Activated naive CD4-positive, alpha-beta T cell treated with anti-CD3 and anti-CD28 coated beads, Interleukin-2, amount 10 ng/mL, durations not matched to agents 7 days and 5 days (primary cell): ENCODE data around the gene ZNF30.
"Not testable (repeated sequence)": the region's sequence is repeated elsewhere in the genome, so short reads cannot be mapped to it uniquely, and the experiment has no call there.

Experiments used
- CTCF ChIA-PET: fragments of 350-600 bp; sonication (Branson Sonifier 250); formaldehyde crosslinking; loops from one replicate; lab custom pipeline; 2021; ENCODE audit warnings: antibody characterized with exemption; lab: Charles Lee
- DNase-seq: peaks from one replicate; pipeline ENCODE4 v3.0.0-alpha.2; 2020
- H3K27ac Mint-ChIP-seq: one replicate; pipeline ENCODE4 v1.8.0; 2021; ENCODE audit warnings: mild to moderate bottlenecking, moderate library complexity, mixed read lengths
- H3K27me3 Mint-ChIP-seq: one replicate; pipeline ENCODE4 v1.8.0; 2021; ENCODE audit warnings: mild to moderate bottlenecking, mixed read lengths
- H3K36me3 Mint-ChIP-seq: one replicate; pipeline ENCODE4 v1.8.0; 2021; ENCODE audit warnings: mixed read lengths
- H3K4me1 Mint-ChIP-seq: one replicate; pipeline ENCODE4 v1.8.0; 2021; ENCODE audit warnings: mixed read lengths
- H3K4me3 Mint-ChIP-seq: one replicate; pipeline ENCODE4 v1.8.0; 2021; ENCODE audit warnings: mild to moderate bottlenecking, moderate library complexity, mixed read lengths
- H3K9me3 Mint-ChIP-seq: one replicate; pipeline ENCODE4 v1.8.0; 2021; ENCODE audit warnings: mixed read lengths

ZNF30 gene

DNA sequence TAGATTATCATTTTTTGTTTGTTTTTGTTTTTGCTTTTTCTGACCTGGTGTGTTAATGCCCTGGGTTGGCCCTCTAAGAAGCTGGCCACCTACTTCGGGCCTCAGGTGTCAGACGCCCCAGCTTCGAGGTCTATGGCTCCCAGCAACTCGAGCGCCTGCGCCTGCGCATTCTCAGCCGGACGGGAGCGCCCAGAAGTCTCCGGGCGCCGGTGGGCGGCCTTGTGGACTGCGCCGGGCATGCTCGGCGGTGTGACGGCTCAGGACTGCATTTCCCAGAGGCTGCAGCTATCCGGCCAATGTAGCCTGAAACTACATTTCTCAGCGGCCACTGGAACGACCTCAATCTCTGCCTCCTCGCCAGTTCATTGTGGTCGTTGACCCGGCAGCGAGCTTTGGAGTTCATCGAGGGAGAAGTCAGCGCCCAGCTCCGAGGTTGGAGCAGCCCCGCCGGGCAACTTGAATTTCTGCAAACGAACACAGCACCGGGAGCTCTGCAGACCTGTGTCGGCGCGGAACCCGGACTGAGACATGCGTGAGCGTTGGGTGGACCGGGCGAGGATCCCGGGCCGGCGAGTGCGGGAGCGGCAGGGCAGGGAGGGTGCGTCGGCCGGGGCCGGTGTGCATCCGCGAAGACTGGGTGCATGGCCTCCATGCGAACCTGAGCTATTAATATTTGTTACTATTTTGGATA is at the start of gene ZNF30:
TSS of gene ZNF30 (plus strand) at position 219 of the 691 bp plus-strand sequence. CDS start 3,045 bp downstream, outside the sequence.
- peak within 1 kb of the TSS; percentile 81 for H3K4me3 Mint-ChIP-seq
- peak within 1 kb of the TSS; percentile 79 for H3K27ac Mint-ChIP-seq
- DNase-seq: peak; percentile 82
- CTCF ChIA-PET: interaction anchor here (0.9 kb wide), 1 partner anchor 248 kb away, joined by 3 read pairs; no protein-coding TSS in a partner anchor
- peaks cover 20% of the 10 kb centered on the region for H3K4me1 Mint-ChIP-seq
- peaks cover 11% of the 10 kb centered on the region for H3K27me3 Mint-ChIP-seq
- peaks cover 20% of the 10 kb centered on the region for H3K36me3 Mint-ChIP-seq
- no peaks in the 10 kb centered on the region for H3K9me3 Mint-ChIP-seq

DNA sequence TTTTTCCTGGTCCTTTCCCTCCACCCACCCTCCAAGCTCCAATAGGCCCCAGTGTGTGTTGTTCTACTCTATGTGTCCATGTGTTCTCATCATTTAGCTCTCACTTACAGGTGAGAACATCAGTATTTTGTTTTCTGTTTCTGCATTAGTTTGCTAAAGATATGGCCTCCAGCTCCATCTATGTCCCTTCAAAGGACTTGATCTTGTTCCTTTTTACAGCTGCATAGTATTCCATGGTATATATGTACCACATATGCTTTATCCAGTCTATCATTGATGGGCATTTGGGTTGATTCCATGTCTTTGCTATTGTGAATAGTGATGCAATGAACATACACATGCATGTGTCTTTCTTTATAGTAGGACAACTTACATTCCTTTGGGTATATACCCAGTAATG is 47.1 kb upstream of the ZNF30 start:
- Mint-ChIP-seq H3K27me3 (peaks cover 3% of the 10 kb centered on the region), H3K4me3 (no peak overlapping the region), H3K4me1 (no peaks in the 10 kb centered on the region), H3K36me3 (no peaks in the 10 kb centered on the region), H3K27ac (no peak overlapping the region), H3K9me3 (peaks cover 7% of the 10 kb centered on the region)
- no peak for DNase-seq
- CTCF ChIA-PET: no interaction called here

DNA sequence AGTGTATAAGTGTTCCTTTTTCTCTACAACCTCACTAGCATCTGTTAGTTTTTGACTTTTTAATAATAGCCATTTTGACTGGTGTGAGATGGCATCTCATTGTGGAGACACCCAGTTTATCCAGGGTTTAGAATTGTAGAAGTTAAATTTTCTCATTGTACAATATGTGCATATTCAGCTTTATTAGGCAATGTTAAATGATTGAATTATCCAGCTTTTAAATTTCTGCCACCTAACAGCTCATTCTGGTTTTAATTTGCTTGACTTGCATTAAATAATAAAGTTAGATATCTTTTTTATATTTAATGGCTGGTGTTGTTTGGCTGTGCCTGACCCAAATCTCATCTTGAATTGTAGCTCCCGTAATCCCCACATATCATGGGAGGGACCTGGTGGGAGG is 46.7 kb upstream of the ZNF30 start:
- Mint-ChIP-seq H3K4me1 (no peaks in the 10 kb centered on the region), H3K27me3 (peaks cover under 1% of the 10 kb centered on the region), H3K36me3 (no peaks in the 10 kb centered on the region), H3K9me3 (peaks cover 12% of the 10 kb centered on the region), H3K27ac (no peak overlapping the region), H3K4me3 (no peak overlapping the region)
- DNase-seq: no peak
- CTCF ChIA-PET: no interaction called here

DNA sequence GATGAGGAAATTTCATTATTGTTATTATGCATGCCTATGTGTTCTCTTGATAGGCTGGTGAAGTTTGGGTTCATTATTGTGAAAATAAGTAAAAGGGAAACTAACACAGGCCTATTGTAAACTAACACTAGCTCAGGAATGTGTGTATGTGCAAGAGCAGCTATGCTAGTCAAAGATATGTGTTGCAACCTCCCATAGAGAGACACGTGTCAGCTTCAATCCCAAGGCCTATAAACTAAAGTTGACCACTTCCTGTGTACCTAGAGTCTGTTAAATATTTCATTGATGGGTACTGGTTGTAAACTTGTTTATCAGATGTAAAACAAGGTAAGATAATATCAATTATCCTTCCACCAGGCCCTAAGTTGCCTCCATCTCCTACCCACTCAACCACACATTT is 44.7 kb upstream of the ZNF30 start:
- no peak for DNase-seq
- no peaks in the 10 kb centered on the region for H3K4me1 Mint-ChIP-seq
- H3K27me3 Mint-ChIP-seq: peaks cover 3% of the 10 kb centered on the region
- CTCF ChIA-PET: no interaction called here
- H3K9me3 Mint-ChIP-seq: peaks cover 18% of the 10 kb centered on the region
- no peaks in the 10 kb centered on the region for H3K36me3 Mint-ChIP-seq
- H3K27ac Mint-ChIP-seq: no peak overlapping the region
- no peak overlapping the region for H3K4me3 Mint-ChIP-seq

DNA sequence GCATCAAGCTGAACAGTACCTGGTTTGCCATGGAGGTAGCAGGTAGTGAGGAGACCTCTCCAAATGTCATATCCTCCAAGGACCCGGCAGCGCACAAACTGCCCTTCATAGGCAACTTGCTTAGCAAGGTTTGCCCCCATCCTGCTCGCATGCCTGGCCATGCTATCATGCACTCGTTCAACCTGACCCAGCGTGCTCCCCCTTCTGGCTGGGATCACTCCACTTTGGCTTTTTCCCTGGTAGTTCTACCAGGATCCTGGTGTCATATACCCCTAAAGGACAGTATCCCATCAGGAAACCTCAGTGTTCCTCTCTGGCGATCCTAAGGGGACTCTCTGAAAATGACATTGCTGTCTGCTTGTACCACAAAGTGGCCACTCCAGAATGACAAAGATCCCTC is 38.6 kb upstream of the ZNF30 start:
- H3K4me1 Mint-ChIP-seq: no peaks in the 10 kb centered on the region
- H3K4me3 Mint-ChIP-seq: no peak overlapping the region
- no peak overlapping the region for H3K27ac Mint-ChIP-seq
- peaks cover 3% of the 10 kb centered on the region for H3K27me3 Mint-ChIP-seq
- DNase-seq: no peak
- no peaks in the 10 kb centered on the region for H3K36me3 Mint-ChIP-seq
- peaks cover 27% of the 10 kb centered on the region for H3K9me3 Mint-ChIP-seq
- CTCF ChIA-PET: no interaction called here

DNA sequence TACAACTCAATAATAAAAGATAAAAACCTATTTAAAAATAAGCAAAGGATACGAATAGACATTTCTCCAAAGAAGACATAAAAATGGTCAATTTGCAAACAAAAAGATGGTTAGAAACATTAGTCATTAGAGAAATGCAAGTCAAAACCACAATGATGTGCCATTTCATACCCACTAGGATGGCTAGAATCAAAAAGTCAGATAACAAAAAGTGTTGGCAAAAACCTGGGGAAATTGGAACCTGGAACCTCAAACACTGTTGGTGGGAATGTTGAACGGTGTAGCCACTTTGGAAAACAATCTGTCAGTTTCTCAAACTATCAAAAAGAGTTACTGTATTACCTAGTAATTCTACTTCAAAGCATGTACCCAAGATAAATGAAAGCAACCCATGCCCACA is 26.5 kb upstream of the ZNF30 start:
- no peak overlapping the region for H3K27ac Mint-ChIP-seq
- H3K9me3 Mint-ChIP-seq: peaks cover 7% of the 10 kb centered on the region
- peaks cover 4% of the 10 kb centered on the region for H3K4me1 Mint-ChIP-seq
- H3K36me3 Mint-ChIP-seq: no peaks in the 10 kb centered on the region
- no peak overlapping the region for H3K4me3 Mint-ChIP-seq
- no peak for DNase-seq
- CTCF ChIA-PET: no interaction called here
- H3K27me3 Mint-ChIP-seq: peaks cover 18% of the 10 kb centered on the region

DNA sequence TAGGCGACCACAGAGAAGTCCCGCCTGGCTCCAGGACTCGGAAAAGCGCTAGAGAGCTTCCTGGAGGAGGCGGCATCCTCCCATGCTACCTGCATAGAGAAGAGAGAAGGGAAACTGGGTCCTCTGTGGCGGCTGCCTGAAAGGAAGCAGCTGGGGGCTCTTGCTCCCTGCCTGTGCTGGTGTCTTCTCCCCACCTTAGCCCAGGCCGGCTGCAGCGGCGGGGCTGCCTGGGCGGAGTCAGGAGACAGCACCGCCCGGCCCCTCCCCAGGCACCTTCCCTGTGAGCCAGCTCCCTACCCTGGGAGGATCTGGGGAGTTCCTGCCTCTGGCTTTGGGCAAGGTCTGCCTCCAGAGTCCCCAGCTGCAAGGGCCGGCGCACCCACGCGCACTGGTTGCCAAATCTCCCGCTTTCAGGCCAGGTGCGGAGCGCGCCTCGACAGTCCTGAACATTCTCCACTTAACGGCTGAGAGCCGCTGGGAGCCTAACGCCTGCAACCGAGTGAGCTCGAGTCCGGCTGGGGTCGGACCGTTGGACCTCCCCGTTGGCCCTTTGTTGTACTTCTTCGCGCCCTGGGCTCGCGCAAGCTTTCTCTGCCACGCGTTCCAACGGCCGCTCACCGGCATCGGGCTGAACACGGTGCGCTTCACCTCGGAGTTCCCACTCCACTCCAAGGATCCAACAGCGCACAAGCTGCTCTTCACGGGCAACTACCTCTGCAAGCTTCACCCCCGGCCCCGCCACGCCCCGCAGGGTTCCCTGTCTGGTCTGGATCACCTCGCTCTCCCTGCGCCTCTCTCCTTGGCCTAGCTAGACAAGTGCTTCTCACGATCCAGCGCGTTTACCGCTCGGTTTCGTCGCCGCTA is 21.8 kb upstream of the ZNF30 start:
- CTCF ChIA-PET: no interaction called here
- Mint-ChIP-seq H3K27me3 (peaks cover 46% of the 10 kb centered on the region), H3K27ac (no peak overlapping the region), H3K4me1 (peaks cover 9% of the 10 kb centered on the region), H3K36me3 (no peaks in the 10 kb centered on the region), H3K9me3 (peaks cover 9% of the 10 kb centered on the region), H3K4me3 (no peak overlapping the region)
- DNase-seq: no peak

DNA sequence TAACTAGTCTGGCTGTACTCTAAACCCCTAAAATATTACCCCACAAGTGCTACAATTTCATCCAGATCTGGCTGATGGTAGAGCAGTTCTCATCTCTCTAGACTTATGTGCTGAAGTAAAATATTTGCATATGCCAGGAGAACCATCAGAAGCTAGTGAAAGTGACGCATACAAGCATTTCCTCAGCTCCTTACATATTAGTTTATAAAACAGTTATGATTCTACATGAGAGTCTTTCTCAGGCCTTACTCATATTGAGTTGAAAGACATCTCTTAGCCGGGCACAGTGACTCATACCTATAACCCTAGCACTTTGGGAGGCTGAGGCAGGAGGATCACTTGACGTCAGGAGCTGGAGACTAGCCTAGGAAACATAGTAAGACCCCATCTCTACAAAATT is 15.9 kb upstream of the ZNF30 start:
- peaks cover 37% of the 10 kb centered on the region for H3K27me3 Mint-ChIP-seq
- H3K36me3 Mint-ChIP-seq: no peaks in the 10 kb centered on the region
- CTCF ChIA-PET: no interaction called here
- peaks cover under 1% of the 10 kb centered on the region for H3K4me1 Mint-ChIP-seq
- no peak for DNase-seq
- no peak overlapping the region for H3K4me3 Mint-ChIP-seq
- no peak overlapping the region for H3K27ac Mint-ChIP-seq
- H3K9me3 Mint-ChIP-seq: peaks cover 10% of the 10 kb centered on the region

DNA sequence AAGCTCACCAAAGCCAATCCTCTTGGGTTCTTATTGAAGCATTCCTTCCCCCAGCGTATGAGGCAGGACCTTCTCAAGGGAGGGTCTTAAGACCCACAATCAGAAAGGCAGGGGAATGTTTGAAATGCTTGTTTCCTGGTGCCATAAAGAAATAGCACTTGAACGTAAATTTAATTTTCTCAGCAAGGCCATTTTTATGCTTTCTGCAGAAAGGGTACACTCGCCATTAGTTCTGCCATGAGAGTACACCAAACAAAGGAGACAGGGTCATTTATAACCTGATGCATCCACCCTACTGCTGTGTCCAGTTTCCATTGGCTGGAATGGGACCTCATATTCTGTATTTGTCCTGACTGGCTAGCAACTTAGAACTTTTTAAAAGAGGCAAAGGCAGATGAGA is 9.6 kb upstream of the ZNF30 start:
- CTCF ChIA-PET: interaction anchor here (0.9 kb wide), 1 partner anchor 12 kb away, joined by 3 read pairs; no protein-coding TSS in a partner anchor
- H3K4me1 Mint-ChIP-seq, H3K27me3 Mint-ChIP-seq, H3K27ac Mint-ChIP-seq, H3K4me3 Mint-ChIP-seq, H3K36me3 Mint-ChIP-seq, DNase-seq: not testable (repeated sequence)
- H3K9me3 Mint-ChIP-seq: peaks cover 33% of the 10 kb centered on the region

DNA sequence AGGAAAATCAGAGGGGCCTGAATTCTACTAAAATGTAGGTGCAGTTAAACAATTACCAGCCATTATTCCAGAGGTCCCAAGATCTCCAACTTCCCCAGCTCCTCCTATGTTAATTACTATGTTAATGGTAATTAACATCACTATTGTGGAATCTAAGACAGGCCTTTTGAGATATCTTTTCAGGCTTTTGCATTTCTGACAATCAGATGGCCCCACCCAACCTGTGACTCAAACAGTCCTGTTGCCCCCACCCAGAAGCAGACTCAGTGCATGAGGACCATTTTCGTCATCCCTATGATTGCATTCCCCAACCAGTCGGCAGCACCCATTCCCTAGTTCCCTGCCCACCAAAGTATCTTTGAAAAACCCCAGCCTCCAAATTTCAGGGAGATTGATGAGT is 8.5 kb upstream of the ZNF30 start:
- Mint-ChIP-seq H3K4me1 (no peaks in the 10 kb centered on the region), H3K36me3 (no peaks in the 10 kb centered on the region), H3K9me3 (peaks cover 33% of the 10 kb centered on the region), H3K4me3 (no peak overlapping the region), H3K27me3 (peaks cover 8% of the 10 kb centered on the region), H3K27ac (no peak overlapping the region)
- DNase-seq: no peak
- CTCF ChIA-PET: no interaction called here

DNA sequence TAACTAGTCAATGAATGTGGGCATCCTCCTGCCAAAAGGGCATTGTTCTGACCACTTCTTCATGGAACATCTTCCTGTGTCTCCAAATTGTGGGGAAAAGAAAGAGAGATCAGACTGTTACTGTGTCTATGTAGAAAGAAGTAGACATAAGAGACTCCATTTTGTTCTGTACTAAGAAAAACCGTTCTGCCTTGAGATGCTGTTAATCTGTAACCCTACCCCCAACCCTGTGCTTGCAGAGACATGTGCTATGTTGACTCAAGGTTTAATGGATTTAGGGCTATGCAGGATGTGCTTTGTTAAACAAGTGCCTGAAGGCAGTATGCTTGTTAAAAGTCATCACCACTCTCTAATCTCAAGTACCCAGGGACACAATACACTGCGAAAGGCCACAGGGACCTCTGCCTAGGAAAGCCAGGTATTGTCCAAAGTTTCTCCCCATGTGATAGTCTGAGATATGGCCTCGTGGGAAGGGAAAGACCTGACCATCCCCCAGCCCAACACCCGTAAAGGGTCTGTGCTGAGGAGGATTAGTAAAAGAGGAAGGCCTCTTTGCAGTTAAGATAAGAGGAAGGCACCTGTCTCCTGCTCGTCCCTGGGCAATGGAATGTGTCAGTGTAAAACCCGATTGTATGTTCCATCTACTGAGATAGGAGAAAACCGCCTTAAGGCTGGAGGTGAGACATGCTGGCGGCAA is 6.5 kb upstream of the ZNF30 start:
- H3K4me3 Mint-ChIP-seq, H3K27me3 Mint-ChIP-seq: not testable (repeated sequence)
- H3K9me3 Mint-ChIP-seq: peaks cover 31% of the 10 kb centered on the region

DNA sequence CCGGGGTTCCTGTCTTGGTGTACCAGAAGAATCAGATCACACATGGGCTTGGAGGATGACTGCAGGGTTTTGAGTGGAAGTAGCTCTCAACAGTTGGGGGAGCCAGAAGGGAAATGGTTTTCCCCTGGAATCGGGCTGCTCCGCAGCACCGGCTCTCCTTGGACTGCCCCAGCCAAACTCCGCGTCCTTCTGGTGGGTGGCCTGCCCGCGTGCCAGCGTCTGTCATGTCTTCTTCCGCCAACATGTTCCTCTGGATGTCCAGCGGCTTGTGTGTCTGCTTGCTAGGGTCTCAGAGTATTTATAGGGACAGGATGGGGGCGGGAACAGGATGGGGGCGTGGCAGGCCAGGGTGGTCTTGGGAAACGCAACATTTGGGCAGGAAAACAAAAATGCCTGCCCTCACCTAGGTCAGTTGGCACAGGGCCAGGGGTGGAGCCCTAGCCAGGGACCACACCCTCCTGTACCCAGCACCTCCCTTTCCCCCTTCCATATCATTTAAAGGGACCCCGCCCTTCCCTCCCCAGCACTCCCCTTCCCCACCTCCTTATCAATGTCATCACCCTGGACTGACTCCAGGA is 1.3 kb upstream of the ZNF30 start:
- Mint-ChIP-seq H3K27ac (no peak overlapping the region), H3K9me3 (peaks cover 3% of the 10 kb centered on the region), H3K36me3 (peaks cover 14% of the 10 kb centered on the region), H3K4me3 (no peak overlapping the region), H3K4me1 (peaks cover 20% of the 10 kb centered on the region), H3K27me3 (peaks cover 11% of the 10 kb centered on the region)
- DNase-seq: no peak
- CTCF ChIA-PET: no interaction called here

More for the DNA sequence above, 6.5 kb upstream of the ZNF30 start:
- H3K36me3 Mint-ChIP-seq, DNase-seq, H3K4me1 Mint-ChIP-seq, CTCF ChIA-PET, H3K27ac Mint-ChIP-seq: not testable (repeated sequence)

DNA sequence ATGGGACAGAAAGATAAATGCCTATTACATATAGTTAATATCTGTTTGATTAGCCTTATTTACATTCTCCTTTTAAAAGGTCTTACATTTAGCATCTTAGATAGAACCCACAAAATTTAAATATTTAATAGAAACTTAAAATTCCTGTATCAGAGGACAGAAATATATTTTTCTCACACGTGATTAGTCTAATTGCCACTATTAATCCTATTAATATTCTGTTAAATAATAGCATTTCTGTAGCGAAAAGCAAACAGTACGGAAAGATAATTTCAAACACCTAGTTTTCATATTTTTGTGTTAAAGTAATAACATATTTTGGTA is 380 bp upstream of the ZNF30 start:
- Mint-ChIP-seq H3K9me3 (no peaks in the 10 kb centered on the region), H3K27me3 (peaks cover 11% of the 10 kb centered on the region), H3K36me3 (peaks cover 15% of the 10 kb centered on the region), H3K4me1 (peaks cover 20% of the 10 kb centered on the region), H3K27ac (no peak overlapping the region), H3K4me3 (peak overlapping the region; percentile 81)
- no peak for DNase-seq
- CTCF ChIA-PET: no interaction called here

DNA sequence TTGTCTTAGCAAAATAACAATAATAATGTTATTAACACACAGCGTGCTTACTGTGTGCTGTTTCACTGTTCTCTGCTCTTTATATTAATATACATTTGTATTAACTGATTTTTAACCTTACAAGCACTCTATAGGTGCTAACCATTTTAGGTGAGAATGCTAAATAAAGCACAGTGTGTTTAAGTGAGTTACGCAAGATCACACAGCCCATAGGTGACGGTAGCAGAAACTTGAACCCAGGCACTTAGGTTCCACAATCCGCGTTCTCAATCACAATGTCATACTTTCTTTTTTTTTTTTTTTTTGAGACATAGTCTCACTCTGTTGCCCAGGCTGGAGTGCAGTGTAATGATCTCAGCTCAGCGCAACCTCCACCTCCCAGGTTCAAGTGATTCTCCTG is 5.8 kb downstream of the ZNF30 start:
- no peaks in the 10 kb centered on the region for H3K27me3 Mint-ChIP-seq
- CTCF ChIA-PET: no interaction called here
- no peak overlapping the region for H3K4me3 Mint-ChIP-seq
- peaks cover 48% of the 10 kb centered on the region for H3K36me3 Mint-ChIP-seq
- H3K4me1 Mint-ChIP-seq: peaks cover 7% of the 10 kb centered on the region
- no peak overlapping the region for H3K27ac Mint-ChIP-seq
- H3K9me3 Mint-ChIP-seq: peaks cover 18% of the 10 kb centered on the region
- no peak for DNase-seq
